NOMO-1 treated with dmso at 0.1 percent for 144 hours (cell line): ENCODE measurements around the gene HOXA13.

ENCODE experiments used
- DNase-seq: peaks from one replicate; lab custom pipeline; 2025; ENCODE audit not compliant: unreplicated experiment; lab: John Stamatoyannopoulos, UW

The HOXA13 gene

DNA sequence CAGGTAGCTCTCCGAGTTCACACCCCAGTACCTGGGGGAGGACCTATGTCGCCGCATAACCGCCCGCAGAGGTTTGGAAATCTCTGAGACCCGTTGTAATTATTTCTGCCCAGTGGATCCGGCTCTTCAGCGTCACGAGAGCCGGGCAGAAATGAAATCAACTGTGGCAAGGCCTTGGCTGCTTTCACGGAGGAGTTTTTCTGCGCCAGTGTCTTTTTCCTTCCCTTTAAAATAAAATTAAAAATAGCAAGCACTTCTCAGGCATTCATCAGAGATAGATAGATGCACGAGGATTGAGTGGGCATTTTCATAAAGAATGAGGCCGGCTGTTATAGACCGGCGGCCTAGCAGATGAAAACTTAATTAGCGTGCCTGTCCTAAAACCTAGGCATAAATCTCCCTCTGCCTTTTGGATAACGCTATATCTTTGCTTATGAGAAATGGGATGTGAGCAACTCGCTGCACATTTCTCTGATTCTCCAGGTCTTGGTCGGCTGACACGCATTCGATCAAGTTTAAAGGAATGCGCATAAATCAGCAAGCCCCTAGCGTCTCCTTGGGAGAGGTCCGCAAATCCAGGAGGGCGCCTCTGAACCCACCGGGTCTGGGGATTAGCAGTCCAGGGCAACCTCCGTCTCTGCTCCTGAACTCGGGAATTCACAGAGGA is 6.4 kb downstream of the HOXA13 start:
- no peak for DNase-seq

- peak; percentile 65 for DNase-seq
These were observed 7.2 kb downstream of the HOXA13 start for GRCh38 chr7:27192546-27193334.

DNA sequence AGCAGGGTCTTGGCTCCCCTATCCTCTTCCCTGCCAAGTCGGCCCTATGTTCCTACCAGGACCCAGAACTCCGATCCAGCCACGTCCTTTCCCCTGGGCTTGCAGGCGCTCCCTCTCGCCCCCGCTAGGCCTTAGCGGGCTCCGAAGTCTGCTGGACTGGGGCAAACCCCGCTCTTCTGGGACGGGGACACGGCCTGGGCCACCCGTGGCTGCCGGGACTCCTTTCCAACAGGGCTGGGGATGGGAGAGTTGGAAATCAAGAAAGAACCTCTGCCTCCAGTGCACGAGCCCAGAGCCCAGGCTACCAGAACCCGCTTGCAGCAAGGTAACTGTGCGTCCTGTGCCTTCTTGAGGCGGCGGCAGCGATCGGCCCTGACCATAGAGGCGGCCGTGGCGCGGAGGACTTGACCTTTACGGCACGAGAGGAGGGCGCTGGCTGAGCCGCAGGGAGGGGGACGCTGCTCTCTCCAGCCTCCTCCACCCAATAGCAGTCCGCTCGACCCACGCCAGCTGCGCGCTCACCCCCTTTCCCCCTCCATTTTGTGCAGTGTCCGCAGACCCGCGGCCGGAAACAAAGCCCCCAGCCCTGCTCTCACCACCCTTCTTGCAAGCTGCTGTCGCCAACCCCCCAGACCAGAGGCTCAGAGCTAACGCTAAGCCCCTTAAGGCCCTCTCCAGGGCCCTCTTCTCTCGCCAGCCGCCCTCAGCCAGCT is 7.9 kb downstream of the HOXA13 start:
- no peak for DNase-seq

- no peak for DNase-seq
These were observed 8.6 kb downstream of the HOXA13 start for GRCh38 chr7:27191161-27191731.

GRCh38 chr7:27189997-27190748 is 9.7 kb downstream of the HOXA13 start:
- no peak for DNase-seq

DNA sequence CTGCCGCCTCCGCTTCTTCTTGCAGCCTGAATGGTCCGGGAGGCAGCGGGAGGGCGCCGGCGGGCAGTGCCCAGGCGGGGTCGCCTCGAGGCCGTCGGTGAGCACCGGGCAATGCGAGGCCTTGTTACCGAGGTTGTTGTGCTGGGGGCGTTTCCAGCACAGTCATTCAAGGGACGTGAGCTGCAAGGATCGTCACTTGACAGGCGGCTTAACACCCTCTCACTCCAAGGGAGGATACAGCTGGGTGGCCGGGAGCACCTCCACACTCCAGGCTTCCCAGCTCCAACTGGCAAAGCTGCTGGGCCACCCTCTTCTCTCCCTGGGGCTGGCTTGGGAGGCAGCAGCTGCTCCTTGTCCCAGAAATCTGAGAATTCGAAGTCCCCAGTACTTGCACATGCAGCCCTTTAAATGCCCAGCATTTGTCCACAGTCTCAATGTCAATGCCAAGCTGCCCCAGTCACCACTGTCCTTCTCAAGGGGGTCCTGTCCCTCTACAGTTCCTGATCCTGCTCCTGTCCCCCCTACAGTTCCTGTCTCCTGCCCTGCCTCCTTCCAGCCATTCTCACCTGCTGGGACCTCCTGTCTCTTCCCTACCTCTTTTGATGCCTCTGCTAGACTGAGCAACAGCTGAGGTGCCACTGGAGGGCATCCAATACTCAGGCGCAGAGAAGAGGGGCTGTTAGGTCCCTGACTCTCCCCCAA is 10.4 kb downstream of the HOXA13 start:
- no peak for DNase-seq

DNA sequence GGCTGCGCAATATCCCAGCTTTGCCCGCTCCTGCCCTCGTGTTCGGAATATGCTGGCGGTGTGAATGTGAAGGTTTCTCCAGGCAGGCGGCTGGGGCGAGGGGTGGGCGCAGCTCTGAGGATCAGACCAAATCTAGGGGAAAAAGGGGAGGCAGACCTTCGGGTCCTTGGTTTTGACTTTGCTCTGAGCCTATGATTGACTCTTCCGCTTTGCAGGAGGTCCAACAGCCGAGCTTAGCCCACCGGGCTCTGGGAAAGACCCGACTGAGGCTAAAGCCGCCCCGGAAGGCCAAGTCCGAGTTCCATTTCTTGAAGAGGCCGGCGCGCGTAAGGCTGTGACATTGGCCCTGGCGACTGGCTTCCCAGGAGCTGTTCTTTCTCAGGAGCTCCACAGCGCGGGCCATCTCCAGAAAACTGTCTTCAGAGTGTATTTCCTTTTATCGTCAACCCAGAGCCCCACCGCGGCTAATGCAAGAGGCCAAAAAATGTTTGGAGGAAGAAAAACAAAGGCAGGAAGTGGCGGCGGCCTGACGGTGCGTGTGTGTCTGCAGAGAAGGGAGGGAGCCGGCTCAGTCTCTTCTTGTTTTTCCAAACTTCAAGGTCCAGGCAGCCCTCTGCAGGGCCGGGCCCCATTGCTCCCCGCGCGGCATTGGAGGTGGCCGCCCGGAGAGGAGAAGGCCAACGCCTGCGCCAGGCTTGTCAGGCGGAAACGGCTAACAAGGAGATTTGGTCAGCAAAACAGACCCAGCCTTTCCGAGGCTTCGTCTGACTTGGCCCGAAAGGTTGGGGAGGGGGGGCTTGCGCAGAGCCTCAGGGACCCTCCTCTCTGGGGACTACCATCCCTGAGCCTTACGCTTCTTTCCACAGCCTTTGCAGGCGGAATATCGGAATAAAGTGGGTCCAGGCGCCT is 11.3 kb downstream of the HOXA13 start:
- peak; percentile 63 for DNase-seq

- DNase-seq: no peak
These were observed 12.2 kb downstream of the HOXA13 start for GRCh38 chr7:27187475-27188385.

DNA sequence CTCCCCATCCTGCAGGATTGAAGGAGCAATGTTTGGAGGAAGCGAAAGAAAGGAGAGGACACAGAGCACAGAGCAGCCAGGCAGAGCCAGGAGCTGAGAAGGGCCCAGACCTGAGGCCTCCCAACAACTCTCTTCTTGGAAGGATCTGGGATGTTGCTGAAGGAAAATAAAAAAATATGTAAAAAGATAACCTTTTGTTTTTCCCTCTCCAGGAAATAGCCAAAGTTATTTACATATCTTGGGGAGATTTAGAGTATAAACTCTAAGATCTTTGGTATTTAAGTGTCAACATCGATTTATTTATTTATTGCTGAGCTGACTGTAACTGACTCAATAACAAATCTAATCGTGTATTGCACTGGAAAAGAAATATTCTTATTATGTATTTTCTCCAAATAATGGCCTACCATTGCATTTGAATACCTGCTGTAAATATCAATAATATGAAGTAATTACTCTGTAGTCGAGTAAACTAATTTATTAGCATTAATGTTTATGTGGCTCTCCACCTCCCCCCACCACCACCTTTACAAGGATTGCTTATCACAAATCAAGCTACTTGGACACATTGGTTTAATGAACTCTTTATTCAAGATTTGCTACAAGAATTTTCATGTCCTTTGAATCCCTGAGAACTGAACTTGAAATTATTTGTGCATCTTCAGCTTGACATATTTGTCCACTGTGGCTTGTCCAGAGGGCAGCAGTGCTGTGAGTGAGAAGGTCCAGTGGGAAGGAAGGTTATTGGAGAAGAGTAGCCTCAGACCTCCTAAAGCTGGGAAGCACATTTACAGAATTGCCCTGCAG is 13.0 kb downstream of the HOXA13 start:
- DNase-seq: no peak

GRCh38 chr7:27185854-27186667 is 13.8 kb downstream of the HOXA13 start:
- DNase-seq: no peak

DNA sequence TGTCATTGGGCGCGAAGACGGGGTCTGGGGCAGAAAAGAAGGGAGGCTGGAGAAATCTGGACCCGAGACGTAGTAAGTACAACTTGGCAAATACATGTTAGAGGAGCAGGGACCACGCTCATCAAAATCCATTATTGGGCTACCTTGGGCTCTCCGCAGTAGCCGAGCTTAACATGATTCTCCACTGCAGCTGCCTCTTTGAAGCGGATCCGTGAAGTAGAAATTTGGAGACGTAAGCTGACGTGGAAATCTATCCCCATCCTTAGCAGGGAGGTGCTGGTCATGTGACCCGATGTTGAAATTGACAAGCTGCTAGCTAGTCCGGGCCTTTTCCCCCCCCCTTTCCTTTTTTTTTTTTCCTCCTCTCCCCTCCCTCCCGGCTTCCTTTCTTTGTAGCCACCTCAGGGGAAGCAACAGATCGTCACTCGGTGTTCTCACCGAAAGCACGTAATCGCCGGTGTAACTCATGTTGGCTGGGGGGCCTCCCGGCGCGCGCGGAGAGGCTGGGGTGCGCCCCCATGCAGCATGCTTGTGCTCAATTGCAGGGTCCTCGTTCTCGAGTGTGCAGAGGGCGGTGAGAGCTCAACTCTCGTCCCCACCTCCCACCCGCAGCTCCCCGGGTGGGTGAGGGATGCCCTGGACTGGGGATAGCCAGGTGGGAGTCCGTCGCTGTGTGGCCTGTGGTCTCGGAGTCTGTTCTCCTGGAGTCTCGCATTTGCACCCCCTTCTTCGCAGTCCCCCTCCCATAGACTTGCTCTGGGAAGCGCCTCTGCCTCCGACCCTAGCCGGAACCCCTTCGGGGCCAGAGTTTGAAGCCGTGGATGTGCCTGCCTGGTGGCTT is 14.7 kb downstream of the HOXA13 start, which contains the start of gene HOXA11:
Gene HOXA11, minus strand, starts transcription at position 220 of the 841 bp plus-strand sequence. Its CDS starts 88 bp downstream, at position 132.
- DNase-seq: peak; percentile 85

- DNase-seq: no peak
These were observed 15.4 kb downstream of the HOXA13 start for GRCh38 chr7:27184337-27185012.

- no peak for DNase-seq
These were observed 16.1 kb downstream of the HOXA13 start for GRCh38 chr7:27183682-27184336.
